Camera-type eye (tissue), 1 donor: ENCODE data around the gene SCARB1. TPM values are rescaled to one million over a fixed set of nuclear protein-coding genes. Genes with fewer than 3 reads are reported as not detected.

ENCODE experiments used
- total RNA-seq: library from RNA; depleted of rRNA; stranded (reverse); fragments of >200 nt; gene quantifications from one replicate; pipeline ENCODE4 v1.2.3, GENCODE V29; 2014

The SCARB1 gene
- total RNA-seq: 51.9 TPM

GRCh38 chr12:124863416-124864325, at the start of gene SCARB1:
TSS of gene SCARB1 (minus strand) at chr12:124863864. CDS start at chr12:124863720, 144 bp downstream.

Other genes starting within 250 kb of the SCARB1 start
- 791 TPM for gene UBC, start 50.8 kb upstream of the SCARB1 start, total RNA-seq
- gene DHX37, start 125.3 kb upstream of the SCARB1 start, total RNA-seq: 9.2 TPM
- 8.0 TPM for gene BRI3BP, start 129.8 kb upstream of the SCARB1 start, total RNA-seq
- 25.1 TPM for gene AACS, start 201.6 kb upstream of the SCARB1 start, total RNA-seq